BJ (cell line): ENCODE measurements around the gene KMT2B. TPM values are rescaled to one million over a fixed set of nuclear protein-coding genes. Genes with fewer than 3 reads are reported as not detected.

Experiments used
- CTCF ChIA-PET: fragments of 350-600 bp; formaldehyde crosslinking; extraction: SDS; loops from one replicate; lab custom pipeline; 2021; ENCODE audit warnings: antibody characterized with exemption, inconsistent platforms; lab: Yijun Ruan, JAX
- POLR2A ChIA-PET: fragments of 300-600 bp; sonication (Branson Sonifier 250); formaldehyde crosslinking; extraction: SDS; loops from one replicate; lab custom pipeline; 2021; ENCODE audit warnings: antibody characterized with exemption; lab: Charles Lee
- DNase-seq: peaks from one replicate; pipeline ENCODE4 v3.0.0-alpha.2; 2011; ENCODE audit warnings: low read depth
- H3K27me3 ChIP-seq: 2 replicates; pipeline ENCODE4 v1.6.0; 2011; ENCODE audit warnings: low read length; ENCODE audit not compliant: control insufficient read depth, insufficient read depth
- H3K36me3 ChIP-seq: 2 replicates; pipeline ENCODE4 v1.5.1; 2011; ENCODE audit warnings: low read length; ENCODE audit not compliant: control insufficient read depth, insufficient read depth
- H3K4me3 ChIP-seq: 2 replicates; pipeline ENCODE4 v1.5.1; 2011; ENCODE audit warnings: low read depth, mild to moderate bottlenecking, control low read depth, low read length
- polyA plus RNA-seq: library from polyadenylated mRNA; depleted of rRNA; stranded (reverse); fragments of >200 nt; gene quantifications from 2 replicates; pipeline ENCODE4 v1.2.3, GENCODE V29; 2011
- TF ChIP-seq, protein P1 (sequence below): IDR thresholded peaks from 2 replicates; pipeline ENCODE4 v1.5.1; 2011; ENCODE audit warnings: low read depth, mild to moderate bottlenecking, control low read depth, inconsistent platforms, low read length, moderate library complexity; ENCODE audit not compliant: insufficient read depth

KMT2B gene
- polyA plus RNA-seq, 1 experiment: 13.3 TPM

DNA sequence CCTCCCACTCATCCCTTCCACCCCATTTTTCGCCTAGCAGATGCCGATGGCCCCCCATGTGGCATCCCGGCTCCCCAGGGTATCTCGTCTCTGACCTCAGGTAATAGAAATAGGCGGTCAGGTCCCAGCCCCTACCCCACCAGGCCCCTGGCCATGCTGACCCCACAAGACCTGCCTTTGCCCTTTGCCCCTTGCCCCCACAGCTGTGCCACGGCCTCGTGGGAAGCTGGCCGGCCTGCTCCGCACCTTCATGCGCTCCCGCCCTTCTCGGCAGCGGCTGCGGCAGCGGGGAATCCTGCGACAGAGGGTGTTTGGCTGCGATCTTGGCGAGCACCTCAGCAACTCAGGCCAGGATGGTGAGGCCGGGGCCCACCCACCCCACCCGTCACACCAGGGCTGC, 62.9 kb downstream of the KMT2B start:
- ChIA-PET CTCF (no interaction called here), POLR2A (no interaction called here)
- no peak overlapping the region for H3K4me3 ChIP-seq
- TF ChIP-seq, protein P1, sequence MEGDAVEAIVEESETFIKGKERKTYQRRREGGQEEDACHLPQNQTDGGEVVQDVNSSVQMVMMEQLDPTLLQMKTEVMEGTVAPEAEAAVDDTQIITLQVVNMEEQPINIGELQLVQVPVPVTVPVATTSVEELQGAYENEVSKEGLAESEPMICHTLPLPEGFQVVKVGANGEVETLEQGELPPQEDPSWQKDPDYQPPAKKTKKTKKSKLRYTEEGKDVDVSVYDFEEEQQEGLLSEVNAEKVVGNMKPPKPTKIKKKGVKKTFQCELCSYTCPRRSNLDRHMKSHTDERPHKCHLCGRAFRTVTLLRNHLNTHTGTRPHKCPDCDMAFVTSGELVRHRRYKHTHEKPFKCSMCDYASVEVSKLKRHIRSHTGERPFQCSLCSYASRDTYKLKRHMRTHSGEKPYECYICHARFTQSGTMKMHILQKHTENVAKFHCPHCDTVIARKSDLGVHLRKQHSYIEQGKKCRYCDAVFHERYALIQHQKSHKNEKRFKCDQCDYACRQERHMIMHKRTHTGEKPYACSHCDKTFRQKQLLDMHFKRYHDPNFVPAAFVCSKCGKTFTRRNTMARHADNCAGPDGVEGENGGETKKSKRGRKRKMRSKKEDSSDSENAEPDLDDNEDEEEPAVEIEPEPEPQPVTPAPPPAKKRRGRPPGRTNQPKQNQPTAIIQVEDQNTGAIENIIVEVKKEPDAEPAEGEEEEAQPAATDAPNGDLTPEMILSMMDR: no peak
- DNase-seq: no peak
- peaks cover 4% of the 10 kb centered on the region for H3K36me3 ChIP-seq
- H3K27me3 ChIP-seq: no peaks in the 10 kb centered on the region

DNA sequence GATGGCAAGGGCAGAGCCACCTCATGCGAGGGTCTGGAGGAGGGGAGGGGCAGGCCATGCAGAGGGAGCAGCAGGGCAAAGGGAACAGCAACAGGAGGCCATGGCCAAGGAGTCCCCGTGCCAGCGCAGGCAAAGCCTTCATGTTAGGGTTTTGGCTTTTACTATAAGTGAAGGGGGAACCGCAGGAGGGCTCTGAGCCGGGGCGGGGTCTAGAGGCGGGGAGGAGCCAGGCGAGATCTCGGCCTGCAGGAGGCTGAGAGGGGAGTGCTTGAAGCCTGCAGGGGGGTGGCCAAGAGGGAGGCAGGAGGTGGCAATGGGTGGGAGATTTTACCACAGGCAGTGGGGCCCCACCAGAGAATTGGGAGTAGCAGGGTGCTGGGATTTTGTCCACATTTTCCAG, 63.8 kb downstream of the KMT2B start:
- Histone ChIP-seq H3K27me3 (no peaks in the 10 kb centered on the region), H3K36me3 (peaks cover 4% of the 10 kb centered on the region), H3K4me3 (no peak overlapping the region)
- ChIA-PET POLR2A (no interaction called here), CTCF (interaction anchor here (0.9 kb wide), 1 partner anchor 9 kb away, joined by 3 read pairs; no protein-coding TSS in a partner anchor)
- TF ChIP-seq, protein P1: no peak
- no peak for DNase-seq

DNA sequence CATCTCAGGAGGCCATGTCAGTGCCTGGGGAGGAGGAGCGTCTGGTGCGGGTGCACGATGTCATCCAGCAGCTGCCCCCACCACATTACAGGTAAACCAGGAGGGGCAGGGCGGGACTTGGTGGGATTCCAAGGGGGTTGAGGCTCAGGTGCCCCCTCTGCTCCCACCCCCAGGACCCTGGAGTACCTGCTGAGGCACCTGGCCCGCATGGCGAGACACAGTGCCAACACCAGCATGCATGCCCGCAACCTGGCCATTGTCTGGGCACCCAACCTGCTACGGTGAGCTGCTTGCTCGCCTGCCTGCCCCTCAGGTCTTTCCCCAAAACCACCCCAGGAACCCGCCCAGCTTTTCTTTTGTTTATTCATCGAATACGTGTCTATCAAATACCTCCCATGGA, 64.8 kb downstream of the KMT2B start:
- Histone ChIP-seq H3K36me3 (peaks cover 4% of the 10 kb centered on the region), H3K27me3 (no peaks in the 10 kb centered on the region), H3K4me3 (no peak overlapping the region)
- ChIA-PET CTCF (interaction anchor here (0.9 kb wide), 1 partner anchor 8 kb away, joined by 3 read pairs; no protein-coding TSS in a partner anchor), POLR2A (no interaction called here)
- TF ChIP-seq, protein P1: no peak
- no peak for DNase-seq

DNA sequence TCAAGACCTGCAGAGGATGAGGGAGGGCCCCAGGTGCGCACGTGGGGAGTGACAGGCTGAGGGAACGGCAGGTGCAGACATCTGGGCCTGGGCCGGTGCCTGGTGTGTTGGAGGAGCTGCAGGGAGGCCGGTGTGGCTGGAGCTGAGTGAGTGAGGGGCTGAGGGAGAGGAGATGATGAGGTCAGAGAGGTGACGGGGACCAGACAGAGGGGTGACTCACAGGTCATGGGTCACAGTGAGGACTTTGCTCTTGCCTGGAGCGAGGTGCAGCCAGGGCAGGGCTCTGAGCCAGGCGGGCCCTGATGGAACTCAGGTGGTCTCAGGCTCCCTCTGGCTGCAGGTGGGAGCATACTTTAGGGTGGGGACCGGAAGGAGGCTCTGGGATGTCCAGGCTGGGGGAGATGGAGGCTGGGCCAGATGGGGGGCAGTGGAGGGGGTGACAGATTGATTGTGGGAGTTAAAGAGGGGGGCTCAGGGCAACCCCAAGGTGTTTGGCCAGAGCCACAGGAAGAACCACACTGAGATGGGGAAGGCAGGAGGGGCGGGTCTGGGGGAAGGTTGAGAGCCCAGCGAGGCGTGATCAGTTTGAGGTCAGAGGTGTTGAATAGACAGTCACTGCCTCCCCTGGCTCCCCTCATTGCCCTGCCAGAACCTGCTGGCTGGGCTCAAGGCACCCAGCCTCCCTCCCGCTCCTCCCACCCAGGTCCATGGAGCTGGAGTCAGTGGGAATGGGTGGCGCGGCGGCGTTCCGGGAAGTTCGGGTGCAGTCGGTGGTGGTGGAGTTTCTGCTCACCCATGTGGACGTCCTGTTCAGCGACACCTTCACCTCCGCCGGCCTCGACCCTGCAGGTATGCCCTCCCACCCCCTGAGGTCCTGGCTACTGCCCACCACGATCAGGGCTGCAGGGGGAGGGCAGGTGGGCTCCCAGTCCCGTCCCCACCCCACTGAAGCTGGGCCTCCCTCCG, 65.9 kb downstream of the KMT2B start:
- peaks cover 4% of the 10 kb centered on the region for H3K36me3 ChIP-seq
- no peak overlapping the region for H3K4me3 ChIP-seq
- DNase-seq: no peak
- H3K27me3 ChIP-seq: no peaks in the 10 kb centered on the region
- POLR2A ChIA-PET: no interaction called here
- TF ChIP-seq, protein P1: no peak
- CTCF ChIA-PET: no interaction called here

DNA sequence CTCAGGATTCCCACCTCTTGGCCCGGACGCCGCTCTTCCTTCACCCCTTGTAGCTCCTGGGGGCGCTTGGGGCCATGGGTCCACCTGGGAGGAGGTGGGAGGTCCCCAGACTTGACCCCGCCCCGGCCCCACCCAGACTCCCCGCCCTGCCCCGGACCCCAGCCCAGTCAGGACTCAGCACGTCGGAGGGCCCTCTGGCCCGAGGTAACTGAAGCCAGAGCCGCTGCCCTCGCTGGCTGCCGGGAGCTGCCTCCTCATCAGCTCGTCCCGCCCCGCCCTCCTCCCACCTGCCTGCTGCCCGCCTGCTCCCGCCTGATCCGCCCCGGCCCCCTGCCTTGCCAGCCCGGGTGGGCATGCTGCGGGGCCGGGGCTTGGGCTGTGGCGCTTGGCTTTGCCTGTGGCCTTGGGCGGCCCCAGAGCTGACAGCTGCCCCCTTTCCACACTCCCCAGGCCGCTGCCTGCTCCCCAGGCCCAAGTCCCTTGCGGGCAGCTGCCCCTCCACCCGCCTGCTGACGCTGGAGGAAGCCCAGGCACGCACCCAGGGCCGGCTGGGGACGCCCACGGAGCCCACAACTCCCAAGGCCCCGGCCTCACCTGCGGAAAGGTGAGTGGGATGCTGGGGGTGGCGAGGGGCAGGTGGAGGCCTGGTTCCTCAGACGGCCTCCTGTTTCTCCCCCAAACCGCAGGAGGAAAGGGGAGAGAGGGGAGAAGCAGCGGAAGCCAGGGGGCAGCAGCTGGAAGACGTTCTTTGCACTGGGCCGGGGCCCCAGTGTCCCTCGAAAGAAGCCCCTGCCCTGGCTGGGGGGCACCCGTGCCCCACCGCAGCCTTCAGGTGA, 66.9 kb downstream of the KMT2B start:
- Histone ChIP-seq H3K27me3 (no peaks in the 10 kb centered on the region), H3K36me3 (peaks cover 4% of the 10 kb centered on the region), H3K4me3 (no peak overlapping the region)
- ChIA-PET POLR2A (no interaction called here), CTCF (no interaction called here)
- DNase-seq: no peak
- TF ChIP-seq, protein P1: no peak
